Tibial artery (tissue), 4 donors: ENCODE results near the gene AMOTL1.

Experiments
- DNase-seq, 2 donors: peaks; one replicate each; pipeline ENCODE4 v3.0.0-alpha.2; 2019
- H3K27ac ChIP-seq, 2 donors: fragments of 200-600 bp; sonication (generic) in 1 of 2; 1 replicate in 1 of 2; 2 replicates in 1 of 2; pipeline ENCODE4 v1.5.1; 2018 to 2019; ENCODE audit warnings: mild to moderate bottlenecking in 1 of 2
- H3K27me3 ChIP-seq, 2 donors: fragments of 200-600 bp; sonication (generic) in 1 of 2; one replicate each; pipeline versions ENCODE4 v1.5.1 to v1.6.0; 2016 to 2019
- H3K36me3 ChIP-seq, 3 donors: fragments of 200-600 bp; sonication (generic) in 2 of 3; one replicate each; pipeline ENCODE4 v1.5.1; 2016 to 2019; ENCODE audit warnings: mild to moderate bottlenecking in 2 of 3
- H3K4me1 ChIP-seq, 4 donors: fragments of 200-600 bp; sonication (generic) in 2 of 4; 1 replicate in 3 of 4; 2 replicates in 1 of 4; pipeline ENCODE4 v1.5.1; 2016 to 2019
- H3K4me3 ChIP-seq, 2 donors: fragments of 200-600 bp; sonication (generic) in 1 of 2; 1 replicate in 1 of 2; 2 replicates in 1 of 2; pipeline ENCODE4 v1.5.1; 2018 to 2019; ENCODE audit warnings: mild to moderate bottlenecking in 2 of 2
- H3K9me3 ChIP-seq, 3 donors: fragments of 200-600 bp; sonication (generic) in 1 of 3; one replicate each; pipeline ENCODE4 v1.5.1; 2016 to 2019
- intact Hi-C: fragments of 100-400 bp; cut with DNase I; formaldehyde crosslinking; loops from one replicate; pipeline ENCODE4 v1.15.0; 2023; ENCODE audit warnings: low total_unique reads
- TF ChIP-seq, protein P1 (sequence below), 2 experiments: fragments of 200-600 bp in 1 of 2; fragments of 450-650 bp in 1 of 2; IDR thresholded peaks; one replicate each; pipeline ENCODE4 v1.5.1; 2017 to 2019; ENCODE audit warnings: antibody characterized with exemption in 2 of 2, mild to moderate bottlenecking in 1 of 2, moderate library complexity in 1 of 2

AMOTL1 gene

DNA sequence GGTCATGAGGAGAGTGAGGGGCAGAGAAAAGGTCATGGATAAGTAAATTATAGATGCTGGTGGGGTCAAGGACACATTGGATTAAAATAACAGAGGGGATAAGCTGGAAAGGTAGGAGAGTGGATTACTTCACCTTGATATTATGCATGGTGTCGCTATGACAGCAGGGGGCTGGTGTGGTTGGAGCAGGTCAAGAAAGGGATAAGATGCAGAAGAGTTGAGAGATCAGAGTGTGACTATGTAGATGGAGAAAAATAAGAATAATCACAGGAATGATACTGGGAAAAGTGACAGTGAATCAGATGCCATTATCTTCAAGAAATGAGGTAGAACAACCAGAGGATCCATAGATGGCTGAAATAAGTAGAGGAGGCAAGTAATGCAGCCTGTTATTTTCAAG, 29.4 kb upstream of the AMOTL1 start:
- no peaks in the 10 kb centered on the region for H3K27me3 ChIP-seq

DNA sequence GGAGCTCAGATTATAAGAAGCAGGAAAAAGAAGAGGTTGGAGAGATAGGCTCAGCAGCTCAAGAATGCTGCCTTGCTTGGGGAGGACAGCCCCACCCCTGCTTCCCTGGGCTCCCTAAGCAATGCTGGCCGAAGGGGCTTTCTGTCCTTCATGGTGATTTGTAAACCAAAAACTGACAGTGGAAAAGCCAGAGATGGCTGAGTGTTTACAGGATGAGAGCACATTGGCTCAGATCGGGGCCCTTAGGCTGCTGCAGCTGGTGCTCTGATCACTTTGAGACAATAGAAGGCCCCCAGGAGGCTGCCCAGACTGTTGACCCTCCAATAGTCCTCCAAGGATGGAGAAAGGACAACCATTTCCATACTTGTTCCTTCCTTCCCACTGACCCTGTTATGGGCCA, 28.8 kb upstream of the AMOTL1 start:
- no peak for DNase-seq
- TF ChIP-seq, protein P1, sequence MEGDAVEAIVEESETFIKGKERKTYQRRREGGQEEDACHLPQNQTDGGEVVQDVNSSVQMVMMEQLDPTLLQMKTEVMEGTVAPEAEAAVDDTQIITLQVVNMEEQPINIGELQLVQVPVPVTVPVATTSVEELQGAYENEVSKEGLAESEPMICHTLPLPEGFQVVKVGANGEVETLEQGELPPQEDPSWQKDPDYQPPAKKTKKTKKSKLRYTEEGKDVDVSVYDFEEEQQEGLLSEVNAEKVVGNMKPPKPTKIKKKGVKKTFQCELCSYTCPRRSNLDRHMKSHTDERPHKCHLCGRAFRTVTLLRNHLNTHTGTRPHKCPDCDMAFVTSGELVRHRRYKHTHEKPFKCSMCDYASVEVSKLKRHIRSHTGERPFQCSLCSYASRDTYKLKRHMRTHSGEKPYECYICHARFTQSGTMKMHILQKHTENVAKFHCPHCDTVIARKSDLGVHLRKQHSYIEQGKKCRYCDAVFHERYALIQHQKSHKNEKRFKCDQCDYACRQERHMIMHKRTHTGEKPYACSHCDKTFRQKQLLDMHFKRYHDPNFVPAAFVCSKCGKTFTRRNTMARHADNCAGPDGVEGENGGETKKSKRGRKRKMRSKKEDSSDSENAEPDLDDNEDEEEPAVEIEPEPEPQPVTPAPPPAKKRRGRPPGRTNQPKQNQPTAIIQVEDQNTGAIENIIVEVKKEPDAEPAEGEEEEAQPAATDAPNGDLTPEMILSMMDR (IDR thresholded peaks at IDR 0.05), result no peak
- no peak overlapping the region for H3K4me3 ChIP-seq
- no peaks in the 10 kb centered on the region for H3K36me3 ChIP-seq
- H3K4me1 ChIP-seq, result peaks cover 0 to 22% (median 16%) of the 10 kb centered on the region in 4 donors
- no peaks in the 10 kb centered on the region for H3K9me3 ChIP-seq
- H3K27ac ChIP-seq, result no peak overlapping the region
- H3K27me3 ChIP-seq, result no peaks in the 10 kb centered on the region
- intact Hi-C loops, result no loop called here

More for the DNA sequence above, 29.4 kb upstream of the AMOTL1 start:
- no peak for DNase-seq
- Histone ChIP-seq H3K36me3 (no peaks in the 10 kb centered on the region), H3K4me3 (no peak overlapping the region), H3K4me1 (peaks cover 0 to 22% (median 16%) of the 10 kb centered on the region in 4 donors), H3K27ac (no peak overlapping the region), H3K9me3 (no peaks in the 10 kb centered on the region)
- TF ChIP-seq, protein P1 (IDR thresholded peaks at IDR 0.05), result no peak
- intact Hi-C loops, result no loop called here

DNA sequence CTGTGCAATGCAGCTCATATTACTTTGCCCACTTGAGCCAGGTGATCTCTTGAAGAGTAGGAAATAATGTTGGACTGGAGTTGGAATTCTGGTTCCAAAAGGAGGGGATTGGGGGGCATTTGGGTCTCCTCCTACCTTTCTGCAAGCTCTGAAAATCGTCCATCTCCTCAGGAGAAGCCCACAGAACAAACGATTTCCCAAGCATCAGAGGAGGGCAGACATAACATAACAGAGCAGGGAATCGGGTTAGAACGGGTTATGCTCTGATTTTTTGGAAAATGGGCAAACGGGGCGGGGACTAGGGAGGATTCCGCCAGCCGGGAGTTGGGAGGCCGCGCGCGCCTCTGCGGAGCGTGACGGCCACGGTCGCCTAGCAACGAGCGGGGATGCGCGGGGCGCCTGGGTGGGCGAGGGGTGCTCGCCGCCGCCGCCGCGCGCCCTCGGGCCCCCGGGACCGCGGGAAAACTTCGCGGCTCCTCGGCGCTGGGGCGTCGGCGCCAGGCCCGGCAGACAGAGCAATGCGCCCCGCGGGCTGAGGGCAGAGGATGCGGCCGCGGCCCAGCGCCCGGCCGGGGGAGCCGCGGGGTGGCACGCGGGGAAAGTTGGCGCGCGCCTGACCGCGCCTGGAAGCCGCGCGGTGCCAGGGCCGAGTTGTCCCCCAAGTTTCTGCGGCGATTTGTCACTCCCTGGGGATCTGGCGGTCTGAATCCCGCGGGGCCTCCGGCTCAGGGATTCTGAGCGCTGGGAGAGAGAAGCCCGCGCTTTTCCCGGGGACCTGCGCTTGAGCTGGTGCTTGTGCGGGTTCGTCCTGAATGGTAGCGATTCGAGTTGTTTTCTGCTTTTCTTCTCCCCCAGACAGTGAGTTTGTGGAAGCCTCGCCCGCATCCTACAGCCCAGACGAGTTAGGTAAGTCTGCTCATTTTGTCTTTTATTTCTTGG, 27.8 kb upstream of the AMOTL1 start:
- peak; percentile 27 to 65 for DNase-seq
- Histone ChIP-seq H3K27ac (peak overlapping the region in 1 of 2 donors; percentile 8), H3K4me1 (peaks cover 0 to 22% (median 16%) of the 10 kb centered on the region in 4 donors), H3K9me3 (no peaks in the 10 kb centered on the region), H3K36me3 (no peaks in the 10 kb centered on the region), H3K4me3 (peak overlapping the region; percentile 52 to 67), H3K27me3 (no peaks in the 10 kb centered on the region)
- TF ChIP-seq, protein P1 (IDR thresholded peaks at IDR 0.05), result no peak
- intact Hi-C loops, result no loop called here

DNA sequence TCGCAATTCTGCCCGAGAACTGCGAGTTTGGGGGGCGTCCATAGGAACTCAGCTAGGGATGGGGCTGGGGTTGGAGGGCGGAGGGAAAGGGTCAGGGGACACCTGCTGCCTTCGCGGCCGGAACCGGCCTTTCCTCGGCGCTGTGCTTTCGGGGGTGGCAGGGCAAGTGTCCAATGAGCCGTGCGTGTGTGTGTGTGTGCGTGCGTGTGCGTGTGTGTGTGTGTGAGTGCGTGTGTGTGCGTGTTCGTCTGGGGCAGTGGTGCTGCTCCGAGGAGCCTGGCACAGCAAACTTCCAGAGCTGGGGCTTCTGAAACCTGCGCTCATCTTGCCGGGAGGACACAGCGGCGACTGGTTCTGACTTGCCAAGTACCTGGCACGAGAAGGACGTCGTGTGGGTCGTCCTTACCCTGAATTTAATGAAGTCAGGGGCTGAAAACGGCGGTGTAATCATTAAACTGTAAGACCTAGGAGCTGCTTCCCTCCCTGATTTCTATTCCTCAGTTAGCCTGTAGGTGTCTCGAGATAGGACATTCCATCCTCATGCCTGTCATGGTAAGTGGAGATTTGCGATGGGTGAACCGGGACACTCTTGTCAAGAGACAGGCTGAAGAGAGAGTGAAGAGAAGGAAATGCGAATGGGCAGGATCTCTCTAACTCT, 27.0 kb upstream of the AMOTL1 start:
- Histone ChIP-seq H3K4me1 (peaks cover 0 to 22% (median 16%) of the 10 kb centered on the region in 4 donors), H3K4me3 (peak overlapping the region; percentile 52 to 67), H3K27me3 (no peaks in the 10 kb centered on the region), H3K36me3 (no peaks in the 10 kb centered on the region), H3K9me3 (no peaks in the 10 kb centered on the region), H3K27ac (peak overlapping the region in 1 of 2 donors; percentile 8)
- TF ChIP-seq, protein P1 (IDR thresholded peaks at IDR 0.05), result peak; percentile 29 to 57
- peak in 1 of 2 donors; percentile 66 for DNase-seq
- intact Hi-C loops, result no loop called here

DNA sequence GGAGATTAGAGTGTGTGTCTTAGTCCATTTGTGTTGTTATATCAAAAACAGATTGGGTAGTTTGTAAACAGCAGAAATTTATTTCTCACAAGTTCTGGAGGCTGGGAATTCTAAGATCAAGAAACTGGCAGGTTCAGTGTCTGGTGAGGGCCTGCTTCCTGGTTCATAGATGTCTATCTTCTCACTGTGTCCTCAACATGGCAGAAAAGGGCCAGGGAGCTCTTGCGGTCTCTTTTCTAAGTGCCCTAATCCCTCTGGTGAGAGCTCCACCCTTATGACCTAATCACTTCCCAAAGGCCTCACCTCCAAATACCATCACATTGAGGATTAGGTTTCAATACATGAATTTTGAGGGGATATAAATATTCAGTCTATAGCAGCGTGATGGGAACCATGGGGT, 25.5 kb upstream of the AMOTL1 start:
- Histone ChIP-seq H3K9me3 (no peaks in the 10 kb centered on the region), H3K4me3 (no peak overlapping the region), H3K36me3 (no peaks in the 10 kb centered on the region), H3K27me3 (no peaks in the 10 kb centered on the region), H3K27ac (no peak overlapping the region), H3K4me1 (peaks cover 0 to 26% (median 18%) of the 10 kb centered on the region in 4 donors)
- no peak for DNase-seq
- TF ChIP-seq, protein P1 (IDR thresholded peaks at IDR 0.05), result no peak
- intact Hi-C loops, result no loop called here
